Caco-2 (cell line): ENCODE measurements around the gene PSTPIP2. TPM values are rescaled to one million over a fixed set of nuclear protein-coding genes. Genes with fewer than 3 reads are reported as not detected.

Source experiments
- BruUV-seq: library from RNA; stranded (reverse); fragments of 400-500 nt; replicated peaks from 2 replicates; lab custom pipeline; 2021; lab: Mats Ljungman, UMichigan
- CTCF ChIA-PET: fragments of 300-600 bp; sonication (Branson Sonifier 250); formaldehyde crosslinking; loops from one replicate; lab custom pipeline; 2022; ENCODE audit warnings: antibody characterized with exemption; lab: Charles Lee
- POLR2A ChIA-PET: fragments of 300-600 bp; sonication (Branson Sonifier 250); formaldehyde crosslinking; loops from one replicate; lab custom pipeline; 2022; ENCODE audit warnings: antibody characterized with exemption; lab: Charles Lee
- DNase-seq, 2 experiments: peaks; one replicate each; pipeline versions ENCODE4 v3.0.0 to v3.0.0-alpha.2; 2020 to 2022
- H3K27me3 ChIP-seq: replicated peaks from 2 replicates; pipeline ENCODE4 v1.6.0; 2011; ENCODE audit warnings: low read length; ENCODE audit not compliant: control insufficient read depth, insufficient read depth
- H3K36me3 ChIP-seq: 2 replicates; pipeline ENCODE4 v1.5.1; 2011; ENCODE audit warnings: low read length; ENCODE audit not compliant: control insufficient read depth, insufficient read depth
- H3K4me1 ChIP-seq: fragments of 250-450 bp; sonication (Bioruptor Pico); 2 replicates; pipeline ENCODE4 v1.5.1; 2020; ENCODE audit warnings: mild to moderate bottlenecking
- H3K4me3 ChIP-seq: 2 replicates; pipeline ENCODE4 v1.5.1; 2011; ENCODE audit warnings: low read depth, mild to moderate bottlenecking, control low read depth, low read length
- H3K9me3 ChIP-seq: fragments of 250-450 bp; sonication (Bioruptor Pico); 2 replicates; pipeline ENCODE4 v1.5.1; 2020; ENCODE audit warnings: mild to moderate bottlenecking, moderate library complexity
- H3K27ac Mint-ChIP-seq: one replicate; pipeline ENCODE4 v1.8.0; 2022; ENCODE audit warnings: mixed read lengths; ENCODE audit not compliant: unreplicated experiment
- H3K27me3 Mint-ChIP-seq: one replicate; pipeline ENCODE4 v1.8.0; 2022; ENCODE audit warnings: mixed read lengths; ENCODE audit not compliant: insufficient read depth, unreplicated experiment
- H3K36me3 Mint-ChIP-seq: one replicate; pipeline ENCODE4 v1.8.0; 2022; ENCODE audit warnings: mild to moderate bottlenecking, mixed read lengths; ENCODE audit not compliant: insufficient read depth, unreplicated experiment
- H3K4me1 Mint-ChIP-seq: one replicate; pipeline ENCODE4 v1.8.0; 2022; ENCODE audit warnings: low read depth, mixed read lengths; ENCODE audit not compliant: unreplicated experiment
- H3K4me3 Mint-ChIP-seq: one replicate; pipeline ENCODE4 v1.8.0; 2022; ENCODE audit warnings: mild to moderate bottlenecking, moderate library complexity, mixed read lengths; ENCODE audit not compliant: unreplicated experiment
- H3K9me3 Mint-ChIP-seq: one replicate; pipeline ENCODE4 v1.8.0; 2022; ENCODE audit warnings: mixed read lengths; ENCODE audit not compliant: unreplicated experiment
- CTCF ChIP-seq, 2 experiments: fragments of 200-600 bp in 1 of 2; IDR thresholded peaks; 1 replicate in 1 of 2; 2 replicates in 1 of 2; pipeline versions ENCODE4 v1.5.1 to v1.8.0; 2011 to 2022; ENCODE audit warnings: antibody characterized with exemption in 1 of 2, control low read depth in 1 of 2, inconsistent platforms in 1 of 2, low read depth in 1 of 2, low read length in 1 of 2, mild to moderate bottlenecking in 1 of 2, moderate library complexity in 1 of 2; ENCODE audit not compliant: insufficient read depth in 1 of 2, severe bottlenecking in 1 of 2, unreplicated experiment in 1 of 2
- intact Hi-C: fragments of 100-400 bp; cut with micrococcal nuclease; formaldehyde crosslinking; loops from one replicate; pipeline ENCODE4 v1.10.0; 2022; ENCODE audit not compliant: unreplicated experiment
- total RNA-seq: library from RNA; stranded (reverse); gene quantifications from 2 replicates; pipeline ENCODE4 v1.2.3, GENCODE V29; 2022

PSTPIP2 gene
- total RNA-seq, 1 experiment from 2014 or later, result 13.3 TPM

- H3K4me3 ChIP-seq, result no peak overlapping the region
- POLR2A ChIA-PET, result no interaction called here
- no peak overlapping the region for H3K4me3 Mint-ChIP-seq
These were observed 16.2 kb downstream of the PSTPIP2 start for GRCh38 chr18:46055838-46056230.

GRCh38 chr18:46054956-46055837 is 16.9 kb downstream of the PSTPIP2 start:
- CTCF ChIA-PET, result no interaction called here
- POLR2A ChIA-PET, result no interaction called here
- DNase-seq, result no peak
- Histone ChIP-seq H3K4me1 (peaks cover 16% of the 10 kb centered on the region), H3K36me3 (no peaks in the 10 kb centered on the region), H3K4me3 (no peak overlapping the region), H3K9me3 (no peaks in the 10 kb centered on the region), H3K27me3 (no peaks in the 10 kb centered on the region)
- Mint-ChIP-seq H3K4me1 (peaks cover 12% of the 10 kb centered on the region), H3K27me3 (no peaks in the 10 kb centered on the region), H3K36me3 (no peaks in the 10 kb centered on the region), H3K4me3 (no peak overlapping the region), H3K9me3 (no peaks in the 10 kb centered on the region), H3K27ac (no peak overlapping the region)
- TF ChIP-seq CTCF (IDR thresholded peaks at IDR 0.05; ENCODE audit: insufficient read depth in 1 of 2, low read depth in 1 of 2, low read length in 1 of 2, severe bottlenecking in 1 of 2, unreplicated experiment in 1 of 2), result no peak
- intact Hi-C loops, result no loop called here
- BruUV-seq, result no TSS peak

More at GRCh38 chr18:46055838-46056230, 16.2 kb downstream of the PSTPIP2 start:
- Mint-ChIP-seq H3K36me3 (no peaks in the 10 kb centered on the region), H3K27ac (no peak overlapping the region), H3K4me1 (peaks cover 12% of the 10 kb centered on the region), H3K9me3 (no peaks in the 10 kb centered on the region), H3K27me3 (no peaks in the 10 kb centered on the region)
- DNase-seq, result no peak
- Histone ChIP-seq H3K9me3 (no peaks in the 10 kb centered on the region), H3K36me3 (no peaks in the 10 kb centered on the region), H3K27me3 (no peaks in the 10 kb centered on the region), H3K4me1 (peaks cover 16% of the 10 kb centered on the region)
- no TSS peak for BruUV-seq
- CTCF ChIA-PET, result no interaction called here
- TF ChIP-seq CTCF (IDR thresholded peaks at IDR 0.05; ENCODE audit: insufficient read depth in 1 of 2, low read depth in 1 of 2, low read length in 1 of 2, severe bottlenecking in 1 of 2, unreplicated experiment in 1 of 2), result no peak
- intact Hi-C loops, result no loop called here

- H3K4me1 ChIP-seq, result peaks cover 16% of the 10 kb centered on the region
- no peaks in the 10 kb centered on the region for H3K36me3 Mint-ChIP-seq
- CTCF ChIA-PET, result no interaction called here
- H3K9me3 ChIP-seq, result no peaks in the 10 kb centered on the region
- intact Hi-C loops, result no loop called here
- no peak overlapping the region for H3K4me3 ChIP-seq
- DNase-seq, result no peak
- no peak for TF ChIP-seq CTCF (IDR thresholded peaks at IDR 0.05; ENCODE audit: insufficient read depth in 1 of 2, low read depth in 1 of 2, low read length in 1 of 2, severe bottlenecking in 1 of 2, unreplicated experiment in 1 of 2)
- no peaks in the 10 kb centered on the region for H3K27me3 Mint-ChIP-seq
- no peaks in the 10 kb centered on the region for H3K36me3 ChIP-seq
- H3K4me3 Mint-ChIP-seq, result no peak overlapping the region
- POLR2A ChIA-PET, result no interaction called here
- no peaks in the 10 kb centered on the region for H3K9me3 Mint-ChIP-seq
- H3K27ac Mint-ChIP-seq, result no peak overlapping the region
- BruUV-seq, result no TSS peak
- H3K27me3 ChIP-seq, result no peaks in the 10 kb centered on the region
- H3K4me1 Mint-ChIP-seq, result peaks cover 15% of the 10 kb centered on the region
These were observed 18.5 kb downstream of the PSTPIP2 start for GRCh38 chr18:46053368-46054095.
